CD8-positive, alpha-beta memory T cell (primary cell): ENCODE data around the gene CCNT1. TPM values are rescaled to one million over a fixed set of nuclear protein-coding genes. Genes with fewer than 3 reads are reported as not detected.
"Not testable (repeated sequence)": the region's sequence is repeated elsewhere in the genome, so short reads cannot be mapped to it uniquely, and the experiment has no call there.

ENCODE experiments used
- CTCF ChIA-PET: fragments of 350-600 bp; sonication (Branson Sonifier 250); formaldehyde crosslinking; loops from one replicate; lab custom pipeline; 2021; ENCODE audit warnings: antibody characterized with exemption; lab: Charles Lee
- POLR2A ChIA-PET: fragments of 350-600 bp; sonication (Branson Sonifier 250); formaldehyde crosslinking; loops from one replicate; lab custom pipeline; 2021; ENCODE audit warnings: antibody characterized with exemption; lab: Charles Lee
- DNase-seq, 5 donors: peaks; one replicate each; pipeline versions ENCODE4 v3.0.0 to v3.0.0-alpha.2; 2020 to 2022; ENCODE audit warnings: mixed read lengths in 1 of 5
- H3K27ac ChIP-seq: one replicate; pipeline ENCODE4 v1.7.0; 2013; ENCODE audit warnings: low read depth, mild to moderate bottlenecking, low read length, moderate library complexity
- H3K27me3 ChIP-seq: 2 replicates; pipeline ENCODE4 v1.7.0; 2013; ENCODE audit warnings: low read length, mild to moderate bottlenecking; ENCODE audit not compliant: insufficient read depth, poor library complexity, severe bottlenecking
- H3K36me3 ChIP-seq: 2 replicates; pipeline ENCODE4 v1.7.0; 2013; ENCODE audit warnings: mild to moderate bottlenecking, low read length, moderate library complexity; ENCODE audit not compliant: insufficient read depth
- H3K4me1 ChIP-seq: 2 replicates; pipeline ENCODE4 v1.7.0; 2013; ENCODE audit warnings: mild to moderate bottlenecking, low read length, moderate library complexity; ENCODE audit not compliant: insufficient read depth
- H3K4me3 ChIP-seq: 2 replicates; pipeline ENCODE4 v1.7.0; 2013; ENCODE audit warnings: mild to moderate bottlenecking, low read length
- H3K9me3 ChIP-seq: 2 replicates; pipeline ENCODE4 v1.7.0; 2013; ENCODE audit warnings: mild to moderate bottlenecking, low read length
- H3K27ac Mint-ChIP-seq, 8 donors: one replicate each; pipeline ENCODE4 v1.8.0; 2020 to 2021; ENCODE audit warnings: mixed read lengths in 8 of 8, mild to moderate bottlenecking in 6 of 8, inconsistent platforms in 3 of 8, moderate library complexity in 3 of 8
- H3K27me3 Mint-ChIP-seq, 2 donors: one replicate each; pipeline ENCODE4 v1.8.0; 2020 to 2021; ENCODE audit warnings: mixed read lengths in 2 of 2, mild to moderate bottlenecking in 1 of 2, moderate library complexity in 1 of 2
- H3K36me3 Mint-ChIP-seq, 3 donors: one replicate each; pipeline ENCODE4 v1.8.0; 2020 to 2021; ENCODE audit warnings: mixed read lengths in 3 of 3, inconsistent platforms in 1 of 3, mild to moderate bottlenecking in 1 of 3
- H3K4me1 Mint-ChIP-seq, 3 donors: one replicate each; pipeline ENCODE4 v1.8.0; 2020 to 2021; ENCODE audit warnings: mixed read lengths in 3 of 3, inconsistent platforms in 1 of 3, mild to moderate bottlenecking in 1 of 3
- H3K4me3 Mint-ChIP-seq, 7 donors: one replicate each; pipeline ENCODE4 v1.8.0; 2020 to 2021; ENCODE audit warnings: mixed read lengths in 7 of 7, mild to moderate bottlenecking in 6 of 7, moderate library complexity in 4 of 7, inconsistent platforms in 2 of 7
- H3K9me3 Mint-ChIP-seq, 5 donors: one replicate each; pipeline ENCODE4 v1.8.0; 2020 to 2022; ENCODE audit warnings: mixed read lengths in 5 of 5, mild to moderate bottlenecking in 3 of 5, moderate library complexity in 2 of 5, inconsistent platforms in 1 of 5
- polyA plus RNA-seq: library from polyadenylated mRNA; unstranded; fragments of 300-500 nt; fragmentation: Illumina TruSeq; gene quantifications from one replicate; pipeline ENCODE4 v1.2.3, GENCODE V29; 2021
- total RNA-seq, 2 experiments: library from RNA; stranded (reverse); gene quantifications; one replicate each; pipeline ENCODE4 v1.2.3, GENCODE V29; 2021

CCNT1 gene
- total and polyA plus RNA-seq, 3 experiments from 2014 or later = 12.9 to 66.4 (median 59.1) TPM

DNA sequence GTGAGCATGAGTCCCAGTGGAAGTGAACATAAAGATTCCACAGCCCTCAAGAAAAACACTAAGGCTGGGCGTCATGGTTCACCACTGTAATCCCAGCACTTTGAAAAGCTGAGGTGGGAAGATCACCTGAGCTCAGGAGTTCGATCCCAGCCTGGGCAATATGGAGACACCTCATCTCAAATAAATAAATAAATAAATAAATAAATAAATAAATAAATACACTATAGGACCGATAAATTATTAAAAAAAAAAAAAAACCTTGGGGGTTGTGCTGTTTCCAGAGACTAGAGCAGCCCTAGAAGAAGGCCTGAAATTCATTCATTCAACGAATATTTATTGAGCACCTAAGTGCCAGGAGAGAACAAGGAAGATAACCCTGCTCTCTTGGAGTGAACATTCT lies 33.0 kb downstream of the CCNT1 start:
- POLR2A ChIA-PET = interaction anchor here (0.6 to 2.0 kb wide), 2 partner anchors 13 to 33 kb away, joined by 6 to 11 read pairs; partner anchors contain the start of gene CCNT1
- CTCF ChIA-PET = no interaction called here
- peak overlapping the region; percentile 8 to 98 (median 49) for H3K4me3 Mint-ChIP-seq

DNA sequence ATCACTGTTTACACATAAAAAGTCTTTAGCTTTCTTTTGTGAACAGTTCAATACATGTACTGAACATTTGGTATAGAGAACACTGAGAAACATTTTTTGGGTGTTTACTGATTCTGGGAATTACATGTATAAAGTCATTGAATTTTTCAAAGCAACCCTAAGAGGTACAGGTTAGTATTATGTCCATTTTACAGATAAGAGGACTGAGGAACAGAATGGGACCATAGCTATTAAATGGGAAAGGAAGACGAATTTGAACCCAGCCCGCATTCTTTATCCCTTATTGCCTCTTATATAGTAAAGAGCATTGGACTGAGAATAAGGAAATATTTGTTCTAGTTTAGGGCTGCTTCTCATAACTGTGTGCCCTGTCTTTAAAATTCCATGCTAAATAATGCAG lies 33.6 kb downstream of the CCNT1 start:
- Histone ChIP-seq H3K27me3 (no peaks in the 10 kb centered on the region), H3K36me3 (peaks cover 9% of the 10 kb centered on the region), H3K4me1 (peaks cover 33% of the 10 kb centered on the region), H3K4me3 (no peak overlapping the region), H3K9me3 (no peaks in the 10 kb centered on the region), H3K27ac (no peak overlapping the region)
- no peaks in the 10 kb centered on the region for H3K9me3 Mint-ChIP-seq
- H3K27me3 Mint-ChIP-seq = no peaks in the 10 kb centered on the region
- peaks cover 40 to 48% (median 48%) of the 10 kb centered on the region in 3 donors for H3K4me1 Mint-ChIP-seq
- POLR2A ChIA-PET = interaction anchor here (0.6 to 2.0 kb wide), 4 partner anchors 12 to 941 kb away, joined by 3 to 11 read pairs (median 5); partner anchors contain the start of genes CCNT1 and PRPF40B
- CTCF ChIA-PET = interaction anchor here (1.0 to 1.3 kb wide), 3 partner anchors 10 to 132 kb away, joined by 3 to 6 read pairs (median 3); no protein-coding TSS in a partner anchor
- H3K4me3 Mint-ChIP-seq = peak overlapping the region; percentile 34 to 99 (median 97)
- no peak for DNase-seq
- H3K36me3 Mint-ChIP-seq = peaks cover 0 to 44% (median 9%) of the 10 kb centered on the region in 3 donors
- H3K27ac Mint-ChIP-seq = peak overlapping the region in 2 of 8 donors; percentile 6 to 77

More for the DNA sequence above, 33.0 kb downstream of the CCNT1 start:
- H3K36me3 Mint-ChIP-seq = peaks cover 0 to 44% (median 7%) of the 10 kb centered on the region in 3 donors
- peaks cover 9% of the 10 kb centered on the region for H3K36me3 ChIP-seq
- H3K27me3 ChIP-seq = no peaks in the 10 kb centered on the region
- no peak for DNase-seq
- no peak overlapping the region for H3K27ac ChIP-seq
- peaks cover 27% of the 10 kb centered on the region for H3K4me1 ChIP-seq
- no peaks in the 10 kb centered on the region for H3K27me3 Mint-ChIP-seq
- peaks cover 36 to 45% (median 43%) of the 10 kb centered on the region in 3 donors for H3K4me1 Mint-ChIP-seq
- no peaks in the 10 kb centered on the region for H3K9me3 Mint-ChIP-seq
- H3K27ac Mint-ChIP-seq = no peak overlapping the region
- no peaks in the 10 kb centered on the region for H3K9me3 ChIP-seq
- H3K4me3 ChIP-seq = no peak overlapping the region

DNA sequence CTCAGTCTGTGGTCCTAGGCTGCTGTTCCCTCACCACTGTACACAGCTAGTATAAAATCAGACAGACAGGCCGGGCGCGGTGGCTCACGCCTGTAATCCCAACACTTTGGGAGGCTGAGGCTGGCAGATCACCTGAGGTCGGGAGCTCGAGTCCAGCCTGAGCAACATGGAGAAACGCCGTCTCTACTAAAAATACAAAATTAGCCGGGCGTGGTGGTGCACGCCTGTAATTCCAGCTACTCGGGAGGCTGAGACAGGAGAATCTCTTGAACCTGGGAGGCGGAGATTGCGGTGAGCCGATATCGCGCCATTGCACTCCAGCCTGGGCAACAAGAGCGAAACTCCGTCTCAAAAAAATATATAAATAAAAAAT lies 34.0 kb downstream of the CCNT1 start:
- POLR2A ChIA-PET = interaction anchor here (0.6 to 2.0 kb wide), 5 partner anchors 18 to 1484 kb away, joined by 3 to 11 read pairs (median 4); partner anchors contain the start of genes CCNT1, PRPF40B and TUBA1A
- not testable (repeated sequence) for H3K27me3 Mint-ChIP-seq, H3K27me3 ChIP-seq, H3K36me3 ChIP-seq, DNase-seq, H3K9me3 Mint-ChIP-seq, H3K9me3 ChIP-seq
- Mint-ChIP-seq H3K4me1 (peaks cover 42 to 52% (median 51%) of the 10 kb centered on the region in 3 donors), H3K4me3 (peak overlapping the region; percentile 97 to 99 (median 98)), H3K36me3 (peaks cover 0 to 43% (median 9%) of the 10 kb centered on the region in 3 donors), H3K27ac (peak overlapping the region; percentile 95 to 99 (median 98))
- peak overlapping the region; percentile 99 for H3K4me3 ChIP-seq
- CTCF ChIA-PET = interaction anchor here (1.0 to 1.3 kb wide), 3 partner anchors 9 to 132 kb away, joined by 3 to 6 read pairs (median 3); no protein-coding TSS in a partner anchor
- peak overlapping the region; percentile 96 for H3K27ac ChIP-seq
- peaks cover 36% of the 10 kb centered on the region for H3K4me1 ChIP-seq

DNA sequence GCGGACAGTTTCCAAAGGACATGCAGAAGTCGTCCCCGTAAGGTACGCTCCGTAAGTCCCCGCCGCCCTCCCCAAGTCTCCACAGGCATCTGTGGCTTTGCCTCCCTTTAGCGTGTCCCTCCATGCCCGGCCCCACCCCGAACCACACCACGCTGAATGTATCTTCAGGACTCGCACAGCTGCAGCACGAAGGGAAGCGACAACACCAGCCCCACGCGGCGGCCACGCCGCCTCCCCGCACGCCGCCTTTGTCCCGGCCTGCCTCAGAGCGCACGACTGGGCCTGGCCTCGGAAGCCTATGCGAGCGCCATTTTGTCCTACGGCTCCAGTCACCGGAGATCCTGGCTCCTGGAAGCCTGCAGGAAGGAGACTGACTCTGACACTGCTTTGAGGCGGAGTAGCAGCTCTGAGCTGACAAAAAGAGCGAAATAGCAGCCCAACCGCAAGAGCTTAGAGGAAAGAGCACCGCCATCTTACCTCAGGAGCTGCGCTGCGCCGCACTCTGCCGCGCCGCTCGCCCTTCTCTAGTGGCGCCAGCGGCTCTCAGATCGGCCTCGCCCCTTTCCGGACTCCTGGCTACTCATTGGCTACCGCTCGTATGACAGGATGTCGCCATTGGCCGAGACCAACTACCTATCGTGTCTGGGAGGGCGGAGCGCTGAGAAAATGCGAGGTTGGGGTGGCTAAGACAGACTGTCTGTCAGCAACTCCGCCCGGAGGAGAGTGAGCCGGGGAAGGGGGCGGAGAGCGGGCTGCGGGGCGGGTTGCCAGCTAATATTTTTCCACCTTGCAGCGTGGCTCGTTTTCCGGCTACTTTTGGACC lies 34.6 kb downstream of the CCNT1 start, which contains the start of gene KANSL2:
Gene KANSL2, minus strand, starts transcription at position 529 of the 823 bp plus-strand sequence. CDS start 606 bp downstream, outside the sequence.
- peaks cover 46 to 58% (median 57%) of the 10 kb centered on the region in 3 donors for H3K4me1 Mint-ChIP-seq
- H3K36me3 Mint-ChIP-seq = peaks cover 0 to 45% (median 13%) of the 10 kb centered on the region in 3 donors
- ChIA-PET CTCF (interaction anchor here (1.0 to 1.3 kb wide), 4 partner anchors 9 to 133 kb away, joined by 3 to 6 read pairs (median 3); no protein-coding TSS in a partner anchor), POLR2A (interaction anchor here (0.5 to 2.0 kb wide), 6 partner anchors 18 to 1485 kb away, joined by 3 to 11 read pairs (median 4); partner anchors contain the start of genes CCNT1, PRPF40B and TUBA1A)
- no peaks in the 10 kb centered on the region for H3K27me3 Mint-ChIP-seq
- peak within 1 kb of the TSS; percentile 97 to 99 (median 98) for H3K4me3 Mint-ChIP-seq
- H3K27ac Mint-ChIP-seq = peak within 1 kb of the TSS; percentile 95 to 99 (median 98)
- Histone ChIP-seq H3K4me3 (peak within 1 kb of the TSS; percentile 99), H3K9me3 (no peaks in the 10 kb centered on the region), H3K4me1 (peaks cover 36% of the 10 kb centered on the region), H3K36me3 (peaks cover 13% of the 10 kb centered on the region), H3K27ac (peak within 1 kb of the TSS; percentile 96), H3K27me3 (no peaks in the 10 kb centered on the region)
- DNase-seq = peak; percentile 95 to 98 (median 96)
- H3K9me3 Mint-ChIP-seq = no peaks in the 10 kb centered on the region

DNA sequence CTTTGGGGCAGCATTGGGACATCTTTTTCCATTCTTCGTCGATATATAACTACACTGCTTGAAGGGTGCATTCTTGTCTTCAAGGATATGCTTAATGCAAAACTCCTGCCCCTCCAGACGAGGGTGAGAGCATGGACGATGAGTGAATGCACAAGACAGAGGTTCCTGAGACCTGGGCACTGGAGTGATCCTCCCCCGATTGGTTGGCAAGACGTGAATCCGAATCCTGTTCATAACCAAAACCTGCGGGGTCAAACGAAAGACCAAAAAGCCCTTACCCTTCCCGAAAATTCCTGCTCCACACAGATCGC lies 35.2 kb downstream of the CCNT1 start:
- Mint-ChIP-seq H3K4me3 (peak overlapping the region; percentile 97 to 99 (median 98)), H3K9me3 (no peaks in the 10 kb centered on the region), H3K27me3 (no peaks in the 10 kb centered on the region), H3K4me1 (peaks cover 49 to 63% (median 62%) of the 10 kb centered on the region in 3 donors), H3K36me3 (peaks cover 0 to 49% (median 13%) of the 10 kb centered on the region in 3 donors), H3K27ac (peak overlapping the region; percentile 95 to 99 (median 98))
- Histone ChIP-seq H3K9me3 (no peaks in the 10 kb centered on the region), H3K4me1 (peaks cover 39% of the 10 kb centered on the region), H3K27me3 (no peaks in the 10 kb centered on the region), H3K4me3 (peak overlapping the region; percentile 99), H3K27ac (peak overlapping the region; percentile 96), H3K36me3 (peaks cover 13% of the 10 kb centered on the region)
- ChIA-PET CTCF (interaction anchor here (1.0 kb wide), 1 partner anchor 10 kb away, joined by 3 read pairs; no protein-coding TSS in a partner anchor), POLR2A (interaction anchor here (0.5 to 2.0 kb wide), 3 partner anchors 35 to 1485 kb away, joined by 4 to 11 read pairs (median 5); partner anchors contain the start of gene CCNT1)
- no peak for DNase-seq

DNA sequence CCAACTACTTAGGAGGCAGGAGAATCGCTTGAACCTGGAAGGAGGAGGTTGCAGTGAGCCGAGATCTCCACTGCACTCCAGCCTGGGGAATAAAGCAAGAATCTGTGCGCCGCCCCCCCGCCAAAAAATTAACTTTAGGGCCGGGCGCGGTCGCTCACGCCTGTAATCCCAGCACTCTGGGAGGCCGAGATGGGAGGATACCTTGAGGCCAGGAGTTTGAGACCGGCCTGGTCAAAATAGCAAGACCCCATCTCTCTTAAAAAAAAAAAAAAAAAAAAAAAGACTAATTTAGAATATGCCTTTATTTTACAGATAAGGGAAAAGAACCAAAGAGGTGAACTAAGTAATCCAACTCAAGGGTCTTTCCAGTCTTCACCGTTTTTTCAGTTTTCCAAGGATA lies 35.6 kb downstream of the CCNT1 start:
- peak overlapping the region; percentile 97 to 99 (median 98) for H3K4me3 Mint-ChIP-seq
- H3K9me3 Mint-ChIP-seq = no peaks in the 10 kb centered on the region
- peaks cover 43% of the 10 kb centered on the region for H3K4me1 ChIP-seq
- ChIA-PET POLR2A (no interaction called here), CTCF (interaction anchor here (1.0 kb wide), 1 partner anchor 9 kb away, joined by 3 read pairs; no protein-coding TSS in a partner anchor)
- DNase-seq = no peak
- peak overlapping the region; percentile 99 for H3K4me3 ChIP-seq
- peaks cover 13% of the 10 kb centered on the region for H3K36me3 ChIP-seq
- no peaks in the 10 kb centered on the region for H3K9me3 ChIP-seq
- H3K27ac Mint-ChIP-seq = peak overlapping the region; percentile 95 to 99 (median 98)
- no peaks in the 10 kb centered on the region for H3K27me3 ChIP-seq
- no peaks in the 10 kb centered on the region for H3K27me3 Mint-ChIP-seq
- H3K4me1 Mint-ChIP-seq = peaks cover 53 to 67% (median 65%) of the 10 kb centered on the region in 3 donors
- H3K27ac ChIP-seq = peak overlapping the region; percentile 96
- H3K36me3 Mint-ChIP-seq = peaks cover 0 to 54% (median 13%) of the 10 kb centered on the region in 3 donors

DNA sequence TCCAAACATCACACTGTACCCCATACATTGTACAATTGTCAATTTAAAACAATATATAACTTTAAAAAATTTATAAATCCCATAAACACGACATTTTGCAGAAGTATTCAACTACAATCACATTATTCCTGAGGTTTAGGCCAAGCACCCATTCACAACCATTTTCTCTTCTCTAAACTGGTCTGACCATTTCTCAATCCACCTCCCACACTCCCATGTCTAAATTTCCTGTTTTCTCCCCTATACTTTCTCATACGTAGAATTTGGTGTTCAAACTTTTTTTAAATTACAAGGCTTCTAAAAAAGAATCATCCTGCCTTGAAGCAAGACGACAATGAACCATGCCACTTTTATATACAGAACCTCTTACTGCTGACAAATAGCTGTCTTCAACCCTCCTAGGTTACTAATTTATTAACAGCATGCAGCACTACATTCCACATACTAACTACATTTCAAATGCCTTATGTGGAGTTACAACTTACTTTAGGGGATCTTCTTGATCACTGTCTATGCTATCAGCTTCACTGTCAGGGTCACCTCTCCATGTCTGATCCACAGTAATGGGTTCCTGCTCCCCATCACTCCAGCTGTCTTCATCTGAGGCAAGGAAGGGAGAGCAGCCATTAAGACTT lies 37.8 kb downstream of the CCNT1 start:
- peaks cover 59 to 72% (median 72%) of the 10 kb centered on the region in 3 donors for H3K4me1 Mint-ChIP-seq
- peaks cover 46% of the 10 kb centered on the region for H3K4me1 ChIP-seq

More for the DNA sequence above, 37.8 kb downstream of the CCNT1 start:
- peak overlapping the region; percentile 68 to 99 (median 80) for H3K4me3 Mint-ChIP-seq
- peak overlapping the region in 7 of 8 donors; percentile 13 to 96 (median 70) for H3K27ac Mint-ChIP-seq
- Histone ChIP-seq H3K27ac (peak overlapping the region; percentile 14), H3K9me3 (no peaks in the 10 kb centered on the region), H3K27me3 (no peaks in the 10 kb centered on the region), H3K4me3 (peak overlapping the region; percentile 16), H3K36me3 (peaks cover 21% of the 10 kb centered on the region)
- no peaks in the 10 kb centered on the region for H3K27me3 Mint-ChIP-seq
- peaks cover 0 to 64% (median 14%) of the 10 kb centered on the region in 3 donors for H3K36me3 Mint-ChIP-seq
- POLR2A ChIA-PET = no interaction called here
- CTCF ChIA-PET = interaction anchor here (1.1 to 1.3 kb wide), 2 partner anchors 37 to 117 kb away, joined by 3 to 4 read pairs; partner anchors contain the start of gene CCNT1
- H3K9me3 Mint-ChIP-seq = no peaks in the 10 kb centered on the region
- no peak for DNase-seq
